Esophagus muscularis mucosa (tissue), 3 donors: Measurements from ENCODE around the gene RNASEL.
"Not testable (repeated sequence)": the region's sequence is repeated elsewhere in the genome, so short reads cannot be mapped to it uniquely, and the experiment has no call there.

Experiments
- POLR2A ChIP-seq: fragments of 450-650 bp; IDR thresholded peaks from one replicate; pipeline ENCODE4 v1.6.1; 2017; ENCODE audit warnings: antibody characterized with exemption, moderate library complexity, mild to moderate bottlenecking, low read depth
- TF ChIP-seq, protein P1 (sequence below), 3 experiments: fragments of 200-600 bp in 2 of 3; fragments of 450-650 bp in 1 of 3; sonication (generic) in 2 of 3; IDR thresholded peaks; one replicate each; pipeline ENCODE4 v1.5.1; 2017 to 2019; ENCODE audit warnings: antibody characterized with exemption in 3 of 3, mild to moderate bottlenecking in 2 of 3, moderate library complexity in 1 of 3

DNA sequence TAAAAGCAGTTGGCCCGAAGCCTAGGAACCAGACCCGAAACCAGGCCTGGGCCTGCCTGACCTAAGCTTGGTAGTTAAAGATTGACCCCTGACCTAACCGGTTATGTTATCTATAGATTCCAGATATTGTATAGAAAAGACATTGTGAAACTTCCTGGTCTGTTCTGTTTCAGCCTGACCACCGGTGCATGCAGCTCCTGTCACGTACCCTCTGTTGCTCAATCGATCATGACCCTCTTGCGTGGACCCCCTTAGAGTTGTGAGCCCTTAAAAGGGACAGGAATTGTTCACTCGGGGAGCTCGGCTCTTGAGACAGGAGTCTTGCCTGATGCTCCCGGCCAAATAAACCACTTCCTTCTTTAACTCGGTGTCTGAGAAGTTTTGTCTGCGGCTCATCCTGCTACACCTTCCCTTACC is 43.4 kb upstream of the RNASEL start:
- TF ChIP-seq, protein P1, sequence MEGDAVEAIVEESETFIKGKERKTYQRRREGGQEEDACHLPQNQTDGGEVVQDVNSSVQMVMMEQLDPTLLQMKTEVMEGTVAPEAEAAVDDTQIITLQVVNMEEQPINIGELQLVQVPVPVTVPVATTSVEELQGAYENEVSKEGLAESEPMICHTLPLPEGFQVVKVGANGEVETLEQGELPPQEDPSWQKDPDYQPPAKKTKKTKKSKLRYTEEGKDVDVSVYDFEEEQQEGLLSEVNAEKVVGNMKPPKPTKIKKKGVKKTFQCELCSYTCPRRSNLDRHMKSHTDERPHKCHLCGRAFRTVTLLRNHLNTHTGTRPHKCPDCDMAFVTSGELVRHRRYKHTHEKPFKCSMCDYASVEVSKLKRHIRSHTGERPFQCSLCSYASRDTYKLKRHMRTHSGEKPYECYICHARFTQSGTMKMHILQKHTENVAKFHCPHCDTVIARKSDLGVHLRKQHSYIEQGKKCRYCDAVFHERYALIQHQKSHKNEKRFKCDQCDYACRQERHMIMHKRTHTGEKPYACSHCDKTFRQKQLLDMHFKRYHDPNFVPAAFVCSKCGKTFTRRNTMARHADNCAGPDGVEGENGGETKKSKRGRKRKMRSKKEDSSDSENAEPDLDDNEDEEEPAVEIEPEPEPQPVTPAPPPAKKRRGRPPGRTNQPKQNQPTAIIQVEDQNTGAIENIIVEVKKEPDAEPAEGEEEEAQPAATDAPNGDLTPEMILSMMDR (IDR thresholded peaks at IDR 0.05): not testable (repeated sequence)
- not testable (repeated sequence) for TF ChIP-seq POLR2A
